GM18508 (cell line): ENCODE results near the gene ATP8B4.
"Not testable (repeated sequence)": the region's sequence is repeated elsewhere in the genome, so short reads cannot be mapped to it uniquely, and the experiment has no call there.

Experiments used
- ATAC-seq: cut with Tn5 transposase; IDR thresholded peaks from one replicate; pipeline ENCODE4 v1.9.1; 2021; ENCODE audit warnings: moderate number of reproducible peaks; ENCODE audit not compliant: insufficient read depth, unreplicated experiment

ATP8B4 gene

DNA sequence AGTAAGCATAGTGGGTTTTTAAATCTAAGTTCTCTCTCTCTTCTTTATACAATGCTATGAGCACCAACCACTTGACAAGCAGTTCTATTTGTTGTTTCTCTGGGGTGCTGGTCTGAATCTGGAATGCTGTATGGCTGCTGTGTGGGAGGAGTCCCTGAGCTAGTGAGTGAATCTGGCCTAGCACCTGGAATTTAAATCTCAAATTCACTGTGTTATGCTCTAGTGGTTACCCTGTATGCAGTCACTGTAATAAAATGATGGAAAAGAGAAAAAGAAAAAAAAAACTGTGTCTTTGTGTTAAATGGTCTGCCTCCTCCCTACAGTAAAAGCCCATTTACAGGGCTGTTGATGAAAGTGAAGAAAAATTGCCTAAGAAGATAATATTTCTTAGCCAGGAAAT lies 155.0 kb downstream of the ATP8B4 start:
- ATAC-seq: no peak

DNA sequence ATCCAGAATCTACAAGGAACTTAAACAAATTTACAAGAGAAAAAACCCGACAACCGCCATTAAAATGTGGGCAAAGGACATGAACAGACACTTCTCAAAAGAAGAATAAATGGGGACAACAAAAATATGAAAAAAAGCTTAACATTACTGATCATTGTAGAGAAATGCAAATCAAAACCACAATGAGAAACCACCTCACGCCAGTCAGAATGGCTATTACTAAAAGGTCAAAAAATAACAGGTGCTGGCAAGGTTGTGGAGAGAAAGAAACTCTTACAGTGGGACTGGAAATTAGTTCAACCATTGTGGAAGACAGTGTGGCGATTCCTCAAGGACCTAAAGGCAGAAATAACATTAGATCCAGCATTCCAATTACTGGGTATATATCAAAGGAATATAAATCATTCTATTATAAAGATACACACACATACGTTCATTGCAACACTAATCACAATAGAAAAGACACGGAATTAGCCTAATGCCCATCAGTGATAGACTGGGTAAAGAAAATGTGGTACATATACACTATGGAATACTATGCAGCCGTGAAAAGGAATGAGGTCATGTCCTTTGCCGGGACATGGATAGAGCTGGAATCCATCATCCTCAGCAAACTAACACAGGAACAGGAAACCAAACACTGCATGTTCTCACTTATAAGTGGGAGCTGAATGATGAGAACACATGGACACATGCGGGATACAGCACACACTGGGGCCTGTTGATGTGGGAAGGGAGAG lies 155.8 kb downstream of the ATP8B4 start:
- not testable (repeated sequence) for ATAC-seq

DNA sequence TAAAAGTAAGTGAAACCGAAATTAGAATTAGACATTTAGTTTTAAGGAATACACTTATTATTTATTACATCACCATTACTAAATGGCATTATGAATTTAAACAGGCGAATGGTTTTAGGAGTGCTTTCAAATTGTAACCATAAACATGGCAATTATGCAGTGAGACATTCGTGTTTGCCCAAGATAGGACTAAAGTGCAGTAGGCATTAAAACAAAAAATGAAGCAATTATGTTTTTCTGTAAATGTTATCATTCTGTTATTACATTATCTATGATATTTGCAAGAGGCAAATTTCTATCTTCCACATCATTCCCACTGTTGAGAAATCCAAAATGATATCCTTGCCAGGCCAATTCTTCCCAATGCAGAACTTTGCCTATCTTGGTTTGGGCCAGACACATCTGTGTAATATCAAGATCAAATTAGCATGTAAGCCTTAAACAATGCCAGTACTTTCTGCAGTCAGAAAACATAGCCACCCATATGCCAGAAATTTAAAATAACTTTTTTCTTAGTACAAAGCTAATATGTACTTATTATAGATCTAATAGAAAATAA lies 156.9 kb downstream of the ATP8B4 start:
- no peak for ATAC-seq

- ATAC-seq: no peak
Observed at GRCh38 chr15:49953421-49953820, 165.6 kb downstream of the ATP8B4 start.

DNA sequence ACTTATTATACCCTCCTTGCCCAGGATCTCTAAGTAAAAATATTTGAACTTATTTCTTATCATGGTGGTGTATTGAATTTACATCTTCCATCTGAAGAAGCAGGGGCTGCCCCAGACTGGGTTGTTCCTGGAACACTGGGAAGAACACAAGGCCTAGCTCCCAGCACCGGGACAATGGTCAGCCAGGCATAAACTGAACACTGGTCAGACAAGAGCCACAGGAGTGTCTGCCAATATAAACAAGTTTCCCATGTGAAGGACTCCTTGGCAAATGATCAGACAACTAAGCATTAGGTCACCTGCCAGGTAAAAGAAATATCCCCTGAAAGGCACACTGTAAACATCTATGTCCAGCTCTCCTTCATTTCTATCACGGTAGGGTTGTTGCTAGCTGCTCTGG lies 172.4 kb downstream of the ATP8B4 start:
- no peak for ATAC-seq

GRCh38 chr15:49934487-49934886 lies 184.5 kb downstream of the ATP8B4 start:
- no peak for ATAC-seq

GRCh38 chr15:49927189-49927861 lies 191.7 kb downstream of the ATP8B4 start:
- ATAC-seq: no peak

DNA sequence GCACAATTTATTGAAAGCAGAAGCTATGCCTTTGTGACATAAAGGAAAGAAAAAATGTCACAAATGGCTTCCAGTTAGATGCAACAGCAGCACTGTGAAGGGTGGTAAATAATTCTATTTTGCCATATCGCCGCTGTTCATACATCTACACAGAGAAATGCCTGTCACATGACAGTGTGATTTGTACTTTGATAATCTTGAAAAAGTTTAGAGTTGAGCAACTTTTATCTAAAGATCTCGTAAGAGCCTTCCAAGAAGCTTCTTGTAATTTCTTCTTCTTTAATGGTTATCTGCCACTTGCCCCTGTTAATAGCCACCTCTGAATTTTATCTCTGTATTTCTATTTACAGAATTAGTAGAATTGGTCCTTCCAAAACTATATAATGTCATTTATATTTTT lies 192.3 kb downstream of the ATP8B4 start:
- ATAC-seq: no peak

GRCh38 chr15:49923671-49924070 lies 195.4 kb downstream of the ATP8B4 start:
- ATAC-seq: no peak

DNA sequence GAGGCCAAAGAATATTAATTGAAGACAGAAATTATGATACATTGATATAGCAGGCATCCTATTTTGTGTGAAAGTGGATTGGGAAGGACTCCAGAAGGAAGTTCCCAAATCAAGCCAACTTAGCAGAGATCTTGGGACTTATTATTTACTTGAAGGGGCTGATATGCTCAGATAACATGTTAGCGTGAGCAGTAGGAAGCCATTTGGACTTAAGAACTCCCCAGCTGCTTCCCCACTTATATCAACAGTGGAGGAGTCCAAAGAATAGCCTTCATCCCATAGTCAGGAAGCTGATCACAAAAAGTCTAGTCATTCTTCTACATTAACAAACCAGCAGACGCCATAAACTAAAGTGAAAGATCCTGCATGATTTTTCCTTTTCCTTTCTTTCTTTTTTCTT lies 200.0 kb downstream of the ATP8B4 start:
- no peak for ATAC-seq

DNA sequence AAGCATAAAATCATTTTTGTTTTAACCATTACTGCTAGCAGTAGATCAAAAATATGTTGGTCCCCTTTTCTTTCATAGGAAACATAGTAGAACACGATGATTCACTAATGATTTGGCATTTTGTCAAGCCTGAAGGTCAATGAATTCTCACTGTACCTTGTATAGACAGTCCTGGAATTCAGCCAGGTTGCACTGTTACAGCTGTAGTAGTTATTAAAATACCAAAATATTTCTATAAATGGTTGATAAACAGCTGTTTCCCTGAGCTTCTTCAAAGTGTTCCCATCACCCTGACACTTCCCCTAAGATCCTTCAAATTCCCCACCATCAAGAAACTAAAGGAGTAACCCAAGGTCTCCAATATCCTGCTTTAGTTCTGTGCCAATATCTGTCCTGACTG lies 200.9 kb downstream of the ATP8B4 start:
- ATAC-seq: no peak

DNA sequence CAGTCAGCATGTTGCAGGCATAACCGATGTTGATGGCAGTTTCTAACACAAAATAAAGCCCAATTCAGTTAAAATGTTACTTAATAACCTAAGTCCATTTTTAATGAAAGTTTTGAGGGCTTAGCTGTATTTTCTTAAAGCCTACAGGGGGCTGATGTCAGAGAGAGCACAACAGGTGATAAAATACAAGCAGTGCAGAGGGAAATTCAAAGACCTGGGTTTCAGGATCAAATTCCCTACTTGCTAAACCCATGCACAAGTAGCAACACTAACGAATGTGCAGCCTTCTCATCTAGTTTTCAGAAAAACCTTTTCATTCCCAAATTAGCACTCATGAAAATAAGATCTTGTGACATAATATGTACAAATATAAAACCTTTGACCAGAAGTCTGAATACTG lies 202.0 kb downstream of the ATP8B4 start:
- ATAC-seq: no peak

DNA sequence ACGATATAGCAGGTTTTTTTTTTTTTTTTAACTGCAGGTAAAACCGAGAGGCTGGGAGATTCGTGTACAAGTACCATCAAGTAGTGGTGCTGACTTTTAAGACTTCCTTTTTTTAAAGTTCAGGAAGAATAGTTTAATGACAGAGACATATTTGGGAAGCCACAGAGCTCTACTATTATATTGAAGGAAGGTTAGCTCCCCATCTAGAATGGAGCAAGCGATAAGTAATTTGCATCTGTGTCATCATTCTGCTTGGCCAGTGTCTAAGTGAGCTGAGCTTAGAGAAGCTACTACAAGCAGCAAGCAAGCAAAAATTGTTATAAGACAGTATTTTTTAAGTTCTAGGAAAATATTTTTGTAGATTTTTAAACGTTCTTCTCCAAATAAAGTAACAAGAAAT lies 203.2 kb downstream of the ATP8B4 start:
- no peak for ATAC-seq

GRCh38 chr15:49908933-49909295 lies 210.1 kb downstream of the ATP8B4 start:
- ATAC-seq: no peak

- ATAC-seq: no peak
Observed at GRCh38 chr15:49908236-49908932, 210.6 kb downstream of the ATP8B4 start.

DNA sequence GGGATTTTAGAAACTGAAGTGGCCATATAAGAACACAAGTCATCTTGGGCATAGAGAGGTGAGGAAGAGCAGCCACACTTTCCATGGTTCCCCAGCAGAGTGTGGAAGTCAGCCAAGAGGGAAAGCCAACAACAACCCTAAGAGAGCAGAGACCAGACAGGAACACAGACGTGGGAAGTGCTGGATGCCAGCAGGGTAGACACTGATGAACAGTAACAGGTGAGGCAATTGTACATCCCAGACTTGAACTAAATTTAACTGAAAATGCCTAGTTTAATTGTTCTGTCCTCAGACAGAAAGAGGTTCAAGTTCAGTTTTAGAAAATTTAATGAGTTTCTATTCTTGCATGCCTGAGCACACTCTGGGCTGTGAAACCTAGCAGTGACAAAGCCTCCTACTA lies 212.1 kb downstream of the ATP8B4 start:
- no peak for ATAC-seq

DNA sequence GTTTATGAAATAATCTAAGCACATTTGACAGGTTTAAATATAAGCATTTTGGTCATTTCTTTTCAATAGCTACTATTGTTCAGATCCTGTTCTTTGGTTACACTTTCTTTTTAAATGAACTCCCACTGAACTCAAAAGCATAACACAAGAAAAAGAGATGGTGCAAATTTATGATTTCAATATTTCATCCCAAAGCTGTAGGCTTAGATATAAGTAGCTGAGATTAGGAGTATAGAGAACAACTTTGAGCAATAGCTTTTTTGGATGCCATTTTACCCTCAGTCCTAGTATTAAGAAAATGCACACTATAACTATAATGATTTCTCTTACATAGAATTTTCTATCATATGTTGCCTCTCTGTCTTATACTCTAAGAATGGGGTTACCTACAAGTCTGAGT lies 213.8 kb downstream of the ATP8B4 start:
- ATAC-seq: no peak

GRCh38 chr15:49904296-49904695 lies 214.7 kb downstream of the ATP8B4 start:
- ATAC-seq: no peak

DNA sequence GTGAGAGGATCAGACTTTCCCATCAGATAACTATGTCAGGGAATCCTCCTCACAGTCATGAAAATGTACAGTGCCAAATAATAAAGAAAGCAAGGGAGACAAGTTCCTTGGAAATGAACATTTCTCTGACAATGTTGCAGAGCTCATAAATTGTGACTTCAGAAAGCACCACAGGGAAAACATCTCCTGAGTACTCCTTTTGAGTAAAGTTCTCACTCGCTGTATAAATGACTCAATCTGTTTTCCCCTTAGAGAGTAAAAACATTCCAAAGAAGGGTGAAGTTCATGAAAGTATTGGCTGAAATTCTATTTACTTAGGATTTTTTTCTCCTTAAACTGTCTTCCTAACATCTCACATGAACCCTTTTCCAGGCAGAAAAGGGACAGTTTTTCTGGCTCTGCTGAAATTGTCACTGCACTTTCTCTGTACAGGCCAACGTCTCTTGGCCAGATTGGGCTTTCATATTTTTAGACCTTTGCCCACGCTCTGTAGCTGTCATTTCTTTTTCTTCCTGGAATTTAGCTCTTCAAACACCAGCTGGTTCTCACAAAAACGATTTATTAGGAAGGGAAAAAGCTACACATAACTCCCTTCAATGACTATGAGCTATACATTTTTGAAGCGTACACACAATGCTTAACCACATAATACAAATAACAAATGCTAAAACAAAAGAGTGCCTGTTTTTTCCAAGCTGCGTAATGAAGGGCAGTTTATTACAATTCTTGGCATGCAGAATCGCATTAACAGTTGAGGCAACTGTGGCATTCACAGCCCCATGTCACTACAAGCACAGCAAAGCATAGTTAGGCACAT lies 216.1 kb downstream of the ATP8B4 start:
- ATAC-seq: no peak

DNA sequence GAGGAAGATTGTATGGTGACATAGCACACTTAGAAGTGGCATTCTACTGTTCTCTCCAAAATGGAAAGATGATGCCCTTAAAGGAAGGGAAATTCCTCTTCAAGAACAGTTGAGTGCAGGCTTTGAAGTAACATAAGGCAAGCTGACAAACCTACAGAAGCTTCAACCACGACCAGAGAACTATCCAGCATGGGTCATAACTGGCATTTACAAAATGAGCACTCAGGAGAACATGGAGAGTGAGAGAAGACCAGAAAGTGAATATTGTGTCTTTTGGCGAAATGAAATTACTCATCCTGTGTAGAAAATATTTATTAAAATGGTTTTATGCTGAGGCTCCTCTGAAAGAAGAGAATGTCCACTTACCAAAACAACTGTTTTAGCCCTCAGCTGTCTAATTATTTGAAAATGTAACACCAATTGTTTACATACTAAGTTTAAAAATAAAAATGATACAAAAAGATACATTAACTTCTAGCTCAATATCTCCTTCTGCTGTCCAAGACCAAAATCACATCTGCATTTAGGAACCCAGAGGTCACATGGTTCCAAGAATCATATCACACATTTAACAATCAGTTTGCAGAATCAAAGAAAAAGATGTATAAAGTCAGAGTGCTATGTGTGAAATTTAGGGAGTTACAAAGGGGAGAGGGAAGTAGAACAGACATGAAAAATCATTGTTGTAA lies 216.9 kb downstream of the ATP8B4 start:
- no peak for ATAC-seq
